GM12878 (cell line): Measurements from ENCODE around the gene LTB4R. TPM values are rescaled to one million over a fixed set of nuclear protein-coding genes. Genes with fewer than 3 reads are reported as not detected.

Experiments
- BACH1 ChIP-seq: fragments of 450-650 bp; IDR thresholded peaks from 2 replicates; pipeline ENCODE4 v1.6.1; 2017; ENCODE audit warnings: mild to moderate bottlenecking, borderline replicate concordance
- CREB1 ChIP-seq: IDR thresholded peaks from 2 replicates; pipeline ENCODE4 v1.6.1; 2012; ENCODE audit warnings: low read depth, mild to moderate bottlenecking, inconsistent platforms
- EZH2 ChIP-seq: IDR thresholded peaks from 2 replicates; pipeline ENCODE4 v1.6.1; 2012; ENCODE audit warnings: low read depth, mild to moderate bottlenecking, control low read depth, inconsistent platforms, low read length, borderline replicate concordance; ENCODE audit not compliant: control insufficient read depth
- IKZF1 ChIP-seq: fragments of 450-650 bp; conservative IDR thresholded peaks from 2 replicates; pipeline ENCODE4 v1.6.1; 2017; ENCODE audit warnings: antibody characterized with exemption, mild to moderate bottlenecking
- IKZF2 ChIP-seq, 2 experiments: fragments of 450-650 bp; IDR thresholded peaks; 2 replicates each; pipeline ENCODE4 v1.6.1; 2017; ENCODE audit warnings: mild to moderate bottlenecking in 2 of 2, moderate library complexity in 2 of 2
- MTA3 ChIP-seq: IDR thresholded peaks from 2 replicates; pipeline ENCODE4 v1.6.1; 2012; ENCODE audit warnings: low read length, inconsistent platforms, borderline replicate concordance
- SREBF1 ChIP-seq: IDR thresholded peaks from 2 replicates; pipeline ENCODE4 v1.6.1; 2012; ENCODE audit warnings: mild to moderate bottlenecking, low read length
- TARDBP ChIP-seq: IDR thresholded peaks from 2 replicates; pipeline ENCODE4 v1.6.1; 2016; ENCODE audit warnings: borderline replicate concordance
- TCF3 ChIP-seq: IDR thresholded peaks from 2 replicates; pipeline ENCODE4 v1.6.1; 2012; ENCODE audit warnings: low read depth, mild to moderate bottlenecking, low read length, borderline replicate concordance; ENCODE audit not compliant: insufficient read depth
- TCF7 ChIP-seq: IDR thresholded peaks from 2 replicates; pipeline ENCODE4 v1.6.1; 2014; ENCODE audit warnings: antibody characterized with exemption, borderline replicate concordance
- polyA plus RNA-seq, 11 experiments: library from polyadenylated mRNA; depleted of rRNA in 4 of 11; unstranded in 6 of 11; stranded (reverse) in 5 of 11; fragments of >200 nt; fragmentation: Nextera tagmentation in 4 of 11; fragmentation: Illumina TruSeq in 1 of 11; extraction: Ambion mirVana in 4 of 11; extraction: Trizol in 1 of 11; gene quantifications; 1 replicate in 1 of 11; 2 replicates in 10 of 11; pipeline versions ENCODE4 v1.2.1 to v1.2.3, GENCODE V29; 2011 to 2016; ENCODE audit warnings: inconsistent platforms in 2 of 11, missing spikeins in 2 of 11, low read depth in 1 of 11
- small RNA-seq: library from RNA; depleted of rRNA; stranded (forward); fragments of <200 nt; gene quantifications from one replicate; pipeline ENCODE3, GENCODE V24; 2014
- total RNA-seq, 4 experiments: library from RNA; depleted of rRNA in 3 of 4; stranded (reverse); fragments of >200 nt in 3 of 4; fragmentation: Illumina TruSeq in 1 of 4; extraction: Trizol in 1 of 4; gene quantifications; 2 replicates each; pipeline versions ENCODE4 v1.2.1 to v1.2.3, GENCODE V29; 2013 to 2021
- TF ChIP-seq, protein P1 (sequence below): fragments of 450-650 bp; IDR thresholded peaks from 2 replicates; pipeline ENCODE4 v1.6.1; 2016; ENCODE audit warnings: mild to moderate bottlenecking, moderate library complexity, borderline replicate concordance

The LTB4R gene
- total and polyA plus RNA-seq, 10 of the 15 experiments (the other 5 are each of a cell fraction or from before 2014, with no cell fraction given), result 1.2 to 14.0 (median 4.0) TPM

DNA sequence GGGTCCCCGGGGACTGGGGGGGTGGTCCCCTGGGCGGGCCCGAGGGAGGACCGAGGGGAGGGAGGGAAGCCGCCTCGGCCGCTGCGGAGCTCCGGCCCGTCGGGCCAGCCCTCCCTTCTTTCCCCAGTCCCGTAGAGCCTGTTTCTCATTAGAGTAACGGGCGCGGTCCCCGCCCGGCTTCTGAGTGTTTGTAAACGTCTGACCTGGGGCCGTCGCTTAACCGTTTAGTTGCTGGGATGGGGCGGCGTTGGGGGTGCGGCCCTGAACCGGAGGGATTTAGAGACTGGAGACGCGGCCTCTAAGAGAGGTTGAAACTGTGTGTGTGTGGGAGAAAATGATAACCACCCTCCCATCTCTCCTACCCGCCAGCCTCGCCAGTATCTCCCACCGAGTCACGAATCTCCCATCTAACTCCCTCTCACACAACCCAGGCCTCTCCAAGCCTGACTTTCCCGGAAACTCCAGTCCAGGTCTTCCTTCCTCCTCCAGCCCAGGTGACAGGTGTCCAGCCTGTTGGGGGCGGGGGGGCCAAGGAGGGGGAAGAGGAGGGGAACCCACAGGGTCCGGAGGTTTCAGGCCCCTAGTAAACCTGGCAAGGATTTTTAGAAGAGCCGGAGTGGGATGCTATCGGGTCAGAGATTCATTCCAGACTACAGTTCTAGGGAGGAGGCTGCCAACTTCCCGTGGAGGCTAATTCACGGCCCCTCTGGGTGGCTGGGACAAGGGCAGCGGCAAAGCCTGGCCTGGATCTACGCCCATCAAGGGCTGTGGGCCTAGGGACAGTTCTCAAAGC, 55.6 kb downstream of the LTB4R start (continued):
- TF ChIP-seq MTA3 (no peak), SREBF1 (no peak), TARDBP (no peak), IKZF1 (peak; percentile 21), TCF3 (peak; percentile 86; the same call in 1 of the 2 replicates), BACH1 (peak; percentile 36; the same call in 1 of the 2 replicates), CREB1 (peak; percentile 37), EZH2 (no peak), IKZF2 (IDR thresholded peaks at IDR 0.05) (peak in 1 of 2 experiments; percentile 25; a peak in 1 of 4 replicates), TCF7 (0 out of 2 replicates have a peak, but pooled peaks have one; percentile 4)
- TF ChIP-seq, protein P1, sequence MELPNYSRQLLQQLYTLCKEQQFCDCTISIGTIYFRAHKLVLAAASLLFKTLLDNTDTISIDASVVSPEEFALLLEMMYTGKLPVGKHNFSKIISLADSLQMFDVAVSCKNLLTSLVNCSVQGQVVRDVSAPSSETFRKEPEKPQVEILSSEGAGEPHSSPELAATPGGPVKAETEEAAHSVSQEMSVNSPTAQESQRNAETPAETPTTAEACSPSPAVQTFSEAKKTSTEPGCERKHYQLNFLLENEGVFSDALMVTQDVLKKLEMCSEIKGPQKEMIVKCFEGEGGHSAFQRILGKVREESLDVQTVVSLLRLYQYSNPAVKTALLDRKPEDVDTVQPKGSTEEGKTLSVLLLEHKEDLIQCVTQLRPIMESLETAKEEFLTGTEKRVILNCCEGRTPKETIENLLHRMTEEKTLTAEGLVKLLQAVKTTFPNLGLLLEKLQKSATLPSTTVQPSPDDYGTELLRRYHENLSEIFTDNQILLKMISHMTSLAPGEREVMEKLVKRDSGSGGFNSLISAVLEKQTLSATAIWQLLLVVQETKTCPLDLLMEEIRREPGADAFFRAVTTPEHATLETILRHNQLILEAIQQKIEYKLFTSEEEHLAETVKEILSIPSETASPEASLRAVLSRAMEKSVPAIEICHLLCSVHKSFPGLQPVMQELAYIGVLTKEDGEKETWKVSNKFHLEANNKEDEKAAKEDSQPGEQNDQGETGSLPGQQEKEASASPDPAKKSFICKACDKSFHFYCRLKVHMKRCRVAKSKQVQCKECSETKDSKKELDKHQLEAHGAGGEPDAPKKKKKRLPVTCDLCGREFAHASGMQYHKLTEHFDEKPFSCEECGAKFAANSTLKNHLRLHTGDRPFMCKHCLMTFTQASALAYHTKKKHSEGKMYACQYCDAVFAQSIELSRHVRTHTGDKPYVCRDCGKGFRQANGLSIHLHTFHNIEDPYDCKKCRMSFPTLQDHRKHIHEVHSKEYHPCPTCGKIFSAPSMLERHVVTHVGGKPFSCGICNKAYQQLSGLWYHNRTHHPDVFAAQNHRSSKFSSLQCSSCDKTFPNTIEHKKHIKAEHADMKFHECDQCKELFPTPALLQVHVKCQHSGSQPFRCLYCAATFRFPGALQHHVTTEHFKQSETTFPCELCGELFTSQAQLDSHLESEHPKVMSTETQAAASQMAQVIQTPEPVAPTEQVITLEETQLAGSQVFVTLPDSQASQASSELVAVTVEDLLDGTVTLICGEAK, result peak; percentile 60; the same call in 1 of the 2 replicates

Small RNA genes lying within 50 kb of the gene (small RNA-seq; reads per million reads assigned to genes)
- gene RF00026, result not detected

Other genes with a start within 250 kb of the LTB4R start
Only the 7 nearest of the 33 such genes appear.
- gene RABGGTA, start 39.9 kb upstream of the LTB4R start, total RNA-seq (2014; rRNA removed), result 54.1 and 55.7 TPM in 2 replicates
- 19.1 and 20.2 TPM in 2 replicates for gene RABGGTA, start 39.9 kb upstream of the LTB4R start, total RNA-seq (2014; rRNA removed; fragmentation: Illumina TruSeq; extraction: Trizol)
- 54.4 and 59.1 TPM in 2 replicates for gene RABGGTA, start 39.9 kb upstream of the LTB4R start, total RNA-seq (2021)
- 15.8 and 37.5 TPM in 2 replicates for gene RABGGTA, start 39.9 kb upstream of the LTB4R start, polyA plus RNA-seq (2011; rRNA removed)
- 18.4 and 35.6 TPM in 2 replicates for gene RABGGTA, start 39.9 kb upstream of the LTB4R start, polyA plus RNA-seq (2014; fragmentation: Illumina TruSeq; extraction: Trizol)
- gene RABGGTA, start 39.9 kb upstream of the LTB4R start, polyA plus RNA-seq (2014; fragmentation: Nextera tagmentation; extraction: Ambion mirVana), result 10 to 100 TPM; 38.2 to 38.6 TPM
- gene RABGGTA, start 39.9 kb upstream of the LTB4R start, polyA plus RNA-seq (2014; rRNA removed), result 55.1 and 59.8 TPM in 2 replicates
- gene RABGGTA, start 39.9 kb upstream of the LTB4R start, polyA plus RNA-seq (2016; fragmentation: Nextera tagmentation; extraction: Ambion mirVana), result 10 to 100 TPM; 69.5 to 75.6 TPM
- gene DHRS1, start 11.7 kb upstream of the LTB4R start, total RNA-seq (2014; rRNA removed), result 14.0 and 17.6 TPM in 2 replicates
- 12.1 and 12.6 TPM in 2 replicates for gene DHRS1, start 11.7 kb upstream of the LTB4R start, total RNA-seq (2014; rRNA removed; fragmentation: Illumina TruSeq; extraction: Trizol)
- 23.3 and 26.8 TPM in 2 replicates for gene DHRS1, start 11.7 kb upstream of the LTB4R start, total RNA-seq (2021)
- gene DHRS1, start 11.7 kb upstream of the LTB4R start, polyA plus RNA-seq (2011; rRNA removed), result 12.6 and 16.0 TPM in 2 replicates
- gene DHRS1, start 11.7 kb upstream of the LTB4R start, polyA plus RNA-seq (2014; fragmentation: Illumina TruSeq; extraction: Trizol), result 16.9 and 26.1 TPM in 2 replicates
- 10 to 100 TPM; 44.6 to 45.0 TPM for gene DHRS1, start 11.7 kb upstream of the LTB4R start, polyA plus RNA-seq (2014; fragmentation: Nextera tagmentation; extraction: Ambion mirVana)
- gene DHRS1, start 11.7 kb upstream of the LTB4R start, polyA plus RNA-seq (2014; rRNA removed), result 25.3 and 29.2 TPM in 2 replicates
- gene DHRS1, start 11.7 kb upstream of the LTB4R start, polyA plus RNA-seq (2016; fragmentation: Nextera tagmentation; extraction: Ambion mirVana), result 10 to 100 TPM; 30.4 to 32.5 TPM
- 33.1 and 33.4 TPM in 2 replicates for gene NOP9, start 11.7 kb upstream of the LTB4R start, total RNA-seq (2014; rRNA removed)
- 24.2 and 25.4 TPM in 2 replicates for gene NOP9, start 11.7 kb upstream of the LTB4R start, total RNA-seq (2014; rRNA removed; fragmentation: Illumina TruSeq; extraction: Trizol)
- gene NOP9, start 11.7 kb upstream of the LTB4R start, total RNA-seq (2021), result 36.8 and 43.9 TPM in 2 replicates
- gene NOP9, start 11.7 kb upstream of the LTB4R start, polyA plus RNA-seq (2011; rRNA removed), result 11.4 and 17.0 TPM in 2 replicates
- 28.6 and 28.8 TPM in 2 replicates for gene NOP9, start 11.7 kb upstream of the LTB4R start, polyA plus RNA-seq (2014; fragmentation: Illumina TruSeq; extraction: Trizol)
- 1 to 10 TPM; 2.4 to 3.4 TPM for gene NOP9, start 11.7 kb upstream of the LTB4R start, polyA plus RNA-seq (2014; fragmentation: Nextera tagmentation; extraction: Ambion mirVana)
- 23.6 and 26.1 TPM in 2 replicates for gene NOP9, start 11.7 kb upstream of the LTB4R start, polyA plus RNA-seq (2014; rRNA removed)
- 1 to 10 TPM; 4.9 to 6.1 TPM for gene NOP9, start 11.7 kb upstream of the LTB4R start, polyA plus RNA-seq (2016; fragmentation: Nextera tagmentation; extraction: Ambion mirVana)
- 4.1 and 5.5 TPM in 2 replicates for gene CIDEB, start 3.5 kb upstream of the LTB4R start, total RNA-seq (2014; rRNA removed)
- 2.5 and 2.7 TPM in 2 replicates for gene CIDEB, start 3.5 kb upstream of the LTB4R start, total RNA-seq (2014; rRNA removed; fragmentation: Illumina TruSeq; extraction: Trizol)
- gene CIDEB, start 3.5 kb upstream of the LTB4R start, total RNA-seq (2021), result 5.1 and 5.5 TPM in 2 replicates
- gene CIDEB, start 3.5 kb upstream of the LTB4R start, polyA plus RNA-seq (2011; rRNA removed), result 0.19 and 0.34 TPM in 2 replicates
- 5.2 and 5.7 TPM in 2 replicates for gene CIDEB, start 3.5 kb upstream of the LTB4R start, polyA plus RNA-seq (2014; fragmentation: Illumina TruSeq; extraction: Trizol)
- 1 to 10 TPM in 1 of 2 experiments, under 1 TPM in 1; 0.82 to 2.3 TPM for gene CIDEB, start 3.5 kb upstream of the LTB4R start, polyA plus RNA-seq (2014; fragmentation: Nextera tagmentation; extraction: Ambion mirVana)
- 5.4 and 6.3 TPM in 2 replicates for gene CIDEB, start 3.5 kb upstream of the LTB4R start, polyA plus RNA-seq (2014; rRNA removed)
- gene CIDEB, start 3.5 kb upstream of the LTB4R start, polyA plus RNA-seq (2016; fragmentation: Nextera tagmentation; extraction: Ambion mirVana), result 1 to 10 TPM; 3.1 to 3.3 TPM
- gene LTB4R2, start 1.4 kb upstream of the LTB4R start, total RNA-seq (2014; rRNA removed), result 7.8 and 10.0 TPM in 2 replicates
- 2.6 and 2.8 TPM in 2 replicates for gene LTB4R2, start 1.4 kb upstream of the LTB4R start, total RNA-seq (2014; rRNA removed; fragmentation: Illumina TruSeq; extraction: Trizol)
- 8.9 and 13.0 TPM in 2 replicates for gene LTB4R2, start 1.4 kb upstream of the LTB4R start, total RNA-seq (2021)
- 2.4 and 2.5 TPM in 2 replicates for gene LTB4R2, start 1.4 kb upstream of the LTB4R start, polyA plus RNA-seq (2011; rRNA removed)
- gene LTB4R2, start 1.4 kb upstream of the LTB4R start, polyA plus RNA-seq (2014; fragmentation: Illumina TruSeq; extraction: Trizol), result 3.0 and 3.3 TPM in 2 replicates
- under 1 TPM; 0.06 to 0.09 TPM for gene LTB4R2, start 1.4 kb upstream of the LTB4R start, polyA plus RNA-seq (2014; fragmentation: Nextera tagmentation; extraction: Ambion mirVana)
- 16.0 and 17.8 TPM in 2 replicates for gene LTB4R2, start 1.4 kb upstream of the LTB4R start, polyA plus RNA-seq (2014; rRNA removed)
- gene LTB4R2, start 1.4 kb upstream of the LTB4R start, polyA plus RNA-seq (2016; fragmentation: Nextera tagmentation; extraction: Ambion mirVana), result 1 to 10 TPM in 1 of 2 experiments, under 1 TPM in 1; 0.96 to 1.2 TPM
- gene ADCY4, start 23.6 kb downstream of the LTB4R start, total RNA-seq (2014; rRNA removed), result 0.11 and 0.23 TPM in 2 replicates
- 0.46 TPM in 1 of 2 replicates, not detected in the other for gene ADCY4, start 23.6 kb downstream of the LTB4R start, total RNA-seq (2014; rRNA removed; fragmentation: Illumina TruSeq; extraction: Trizol)
- 0.87 and 1.0 TPM in 2 replicates for gene ADCY4, start 23.6 kb downstream of the LTB4R start, total RNA-seq (2021)
- gene ADCY4, start 23.6 kb downstream of the LTB4R start, polyA plus RNA-seq (2011; rRNA removed), result 0.09 and 0.34 TPM in 2 replicates
- 0.21 and 0.60 TPM in 2 replicates for gene ADCY4, start 23.6 kb downstream of the LTB4R start, polyA plus RNA-seq (2014; fragmentation: Illumina TruSeq; extraction: Trizol)
- gene ADCY4, start 23.6 kb downstream of the LTB4R start, polyA plus RNA-seq (2014; fragmentation: Nextera tagmentation; extraction: Ambion mirVana), result under 1 TPM; 0.05 to 0.11 TPM
- 0.19 and 1.1 TPM in 2 replicates for gene ADCY4, start 23.6 kb downstream of the LTB4R start, polyA plus RNA-seq (2014; rRNA removed)
- under 1 TPM; 0.21 to 0.33 TPM for gene ADCY4, start 23.6 kb downstream of the LTB4R start, polyA plus RNA-seq (2016; fragmentation: Nextera tagmentation; extraction: Ambion mirVana)
- gene RIPK3, start 28.5 kb downstream of the LTB4R start, total RNA-seq (2014; rRNA removed), result 10.7 and 11.6 TPM in 2 replicates
- 8.3 and 8.6 TPM in 2 replicates for gene RIPK3, start 28.5 kb downstream of the LTB4R start, total RNA-seq (2014; rRNA removed; fragmentation: Illumina TruSeq; extraction: Trizol)
- 11.2 and 12.8 TPM in 2 replicates for gene RIPK3, start 28.5 kb downstream of the LTB4R start, total RNA-seq (2021)
- gene RIPK3, start 28.5 kb downstream of the LTB4R start, polyA plus RNA-seq (2011; rRNA removed), result 4.4 and 6.5 TPM in 2 replicates
- 7.4 and 8.3 TPM in 2 replicates for gene RIPK3, start 28.5 kb downstream of the LTB4R start, polyA plus RNA-seq (2014; fragmentation: Illumina TruSeq; extraction: Trizol)
- gene RIPK3, start 28.5 kb downstream of the LTB4R start, polyA plus RNA-seq (2014; fragmentation: Nextera tagmentation; extraction: Ambion mirVana), result 1 to 10 TPM; 2.0 to 2.7 TPM
- gene RIPK3, start 28.5 kb downstream of the LTB4R start, polyA plus RNA-seq (2014; rRNA removed), result 13.6 and 17.1 TPM in 2 replicates
- 1 to 10 TPM; 7.5 to 8.0 TPM for gene RIPK3, start 28.5 kb downstream of the LTB4R start, polyA plus RNA-seq (2016; fragmentation: Nextera tagmentation; extraction: Ambion mirVana)